SU-DHL-6 (cell line): ENCODE measurements around the gene B2M.

Source experiments
- EZH2phosphoT487 ChIP-seq: fragments of 200-600 bp; sonication (generic), shearing (Covaris generic); conservative IDR thresholded peaks from 2 replicates; pipeline ENCODE4 v1.6.1; 2018; ENCODE audit warnings: mild to moderate bottlenecking, antibody characterized with exemption, low read length, moderate library complexity, mixed read lengths
- TF ChIP-seq, protein P1 (sequence below): fragments of 200-600 bp; sonication (generic); IDR thresholded peaks from one replicate; pipeline ENCODE4 v1.5.1; 2017; ENCODE audit warnings: antibody characterized with exemption, mild to moderate bottlenecking, low read length, moderate library complexity; ENCODE audit not compliant: insufficient read depth, poor library complexity, severe bottlenecking

GRCh38 chr15:44712346-44713005, 1.2 kb downstream of the B2M start:
- TF ChIP-seq, protein P1, sequence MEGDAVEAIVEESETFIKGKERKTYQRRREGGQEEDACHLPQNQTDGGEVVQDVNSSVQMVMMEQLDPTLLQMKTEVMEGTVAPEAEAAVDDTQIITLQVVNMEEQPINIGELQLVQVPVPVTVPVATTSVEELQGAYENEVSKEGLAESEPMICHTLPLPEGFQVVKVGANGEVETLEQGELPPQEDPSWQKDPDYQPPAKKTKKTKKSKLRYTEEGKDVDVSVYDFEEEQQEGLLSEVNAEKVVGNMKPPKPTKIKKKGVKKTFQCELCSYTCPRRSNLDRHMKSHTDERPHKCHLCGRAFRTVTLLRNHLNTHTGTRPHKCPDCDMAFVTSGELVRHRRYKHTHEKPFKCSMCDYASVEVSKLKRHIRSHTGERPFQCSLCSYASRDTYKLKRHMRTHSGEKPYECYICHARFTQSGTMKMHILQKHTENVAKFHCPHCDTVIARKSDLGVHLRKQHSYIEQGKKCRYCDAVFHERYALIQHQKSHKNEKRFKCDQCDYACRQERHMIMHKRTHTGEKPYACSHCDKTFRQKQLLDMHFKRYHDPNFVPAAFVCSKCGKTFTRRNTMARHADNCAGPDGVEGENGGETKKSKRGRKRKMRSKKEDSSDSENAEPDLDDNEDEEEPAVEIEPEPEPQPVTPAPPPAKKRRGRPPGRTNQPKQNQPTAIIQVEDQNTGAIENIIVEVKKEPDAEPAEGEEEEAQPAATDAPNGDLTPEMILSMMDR = no peak
- TF ChIP-seq EZH2phosphoT487 = no peak
